Measurements from ENCODE around the gene SLC12A8.

GRCh38 chr3:125160606-125161371 is 51.8 kb downstream of the SLC12A8 start:
- TF ChIP-seq CTCF (IDR thresholded peaks at IDR 0.05), result no peak
- no peak for TF ChIP-seq EZH2 (IDR thresholded peaks at IDR 0.05; ENCODE audit: borderline replicate concordance, insufficient read depth, low read depth, low read length, poor library complexity, severe bottlenecking)

Measured in B cell (primary cell).